Measurements from ENCODE around the gene CD63. TPM values are rescaled to one million over a fixed set of nuclear protein-coding genes. Genes with fewer than 3 reads are reported as not detected.

Gene CD63
- total RNA-seq, 1 experiment from 2014 or later: 879 TPM

- POLR2A ChIA-PET: no interaction called here
- ATAC-seq: no peak; the same call in 1 of the 2 replicates
- no TSS peak for BruUV-seq (replicated peaks)
- in situ Hi-C loops (cut with HindIII; ENCODE audit: low pct_unique_long_range_greater_than_20kb, low sequenced_read_pairs): no loop called here
- no peak for TF ChIP-seq CTCF (IDR thresholded peaks at IDR 0.05)
- TF ChIP-seq, protein P1, sequence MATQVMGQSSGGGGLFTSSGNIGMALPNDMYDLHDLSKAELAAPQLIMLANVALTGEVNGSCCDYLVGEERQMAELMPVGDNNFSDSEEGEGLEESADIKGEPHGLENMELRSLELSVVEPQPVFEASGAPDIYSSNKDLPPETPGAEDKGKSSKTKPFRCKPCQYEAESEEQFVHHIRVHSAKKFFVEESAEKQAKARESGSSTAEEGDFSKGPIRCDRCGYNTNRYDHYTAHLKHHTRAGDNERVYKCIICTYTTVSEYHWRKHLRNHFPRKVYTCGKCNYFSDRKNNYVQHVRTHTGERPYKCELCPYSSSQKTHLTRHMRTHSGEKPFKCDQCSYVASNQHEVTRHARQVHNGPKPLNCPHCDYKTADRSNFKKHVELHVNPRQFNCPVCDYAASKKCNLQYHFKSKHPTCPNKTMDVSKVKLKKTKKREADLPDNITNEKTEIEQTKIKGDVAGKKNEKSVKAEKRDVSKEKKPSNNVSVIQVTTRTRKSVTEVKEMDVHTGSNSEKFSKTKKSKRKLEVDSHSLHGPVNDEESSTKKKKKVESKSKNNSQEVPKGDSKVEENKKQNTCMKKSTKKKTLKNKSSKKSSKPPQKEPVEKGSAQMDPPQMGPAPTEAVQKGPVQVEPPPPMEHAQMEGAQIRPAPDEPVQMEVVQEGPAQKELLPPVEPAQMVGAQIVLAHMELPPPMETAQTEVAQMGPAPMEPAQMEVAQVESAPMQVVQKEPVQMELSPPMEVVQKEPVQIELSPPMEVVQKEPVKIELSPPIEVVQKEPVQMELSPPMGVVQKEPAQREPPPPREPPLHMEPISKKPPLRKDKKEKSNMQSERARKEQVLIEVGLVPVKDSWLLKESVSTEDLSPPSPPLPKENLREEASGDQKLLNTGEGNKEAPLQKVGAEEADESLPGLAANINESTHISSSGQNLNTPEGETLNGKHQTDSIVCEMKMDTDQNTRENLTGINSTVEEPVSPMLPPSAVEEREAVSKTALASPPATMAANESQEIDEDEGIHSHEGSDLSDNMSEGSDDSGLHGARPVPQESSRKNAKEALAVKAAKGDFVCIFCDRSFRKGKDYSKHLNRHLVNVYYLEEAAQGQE (IDR thresholded peaks at IDR 0.05; ENCODE audit: insufficient read depth in 1 of 2, low read depth in 2 of 2, low read length in 1 of 2): no peak
- TF ChIP-seq POLR2AphosphoS5 (IDR thresholded peaks at IDR 0.05; ENCODE audit: low read depth, low read length): no peak
- TF ChIP-seq SIN3A (IDR thresholded peaks at IDR 0.05; ENCODE audit: borderline replicate concordance, insufficient read depth, low read depth, low read length): no peak
- no peak for TF ChIP-seq TCF7L2 (IDR thresholded peaks at IDR 0.05; ENCODE audit: low read depth, low read length)
- intact Hi-C loops (cut with micrococcal nuclease; ENCODE audit: unreplicated experiment): no loop called here
- Histone ChIP-seq H3K36me3 (ENCODE audit: control insufficient read depth, insufficient read depth, low read length) (no peaks in the 10 kb centered on the region), H3K27me3 (ENCODE audit: control insufficient read depth, insufficient read depth, low read length) (no peaks in the 10 kb centered on the region), H3K27ac (ENCODE audit: low read length) (no peak overlapping the region), H3K9me3 (ENCODE audit: control insufficient read depth, insufficient read depth, low read depth, low read length) (no peaks in the 10 kb centered on the region), H3K4me1 (ENCODE audit: control insufficient read depth, insufficient read depth, low read length) (no peaks in the 10 kb centered on the region), H3K4me3 (ENCODE audit: low read depth in 2 of 2, low read length in 2 of 2) (no peak overlapping the region)
- no peak for DNase-seq (ENCODE audit: low read depth, low spot score)
- CTCF ChIA-PET: no interaction called here
These were observed 28.4 kb downstream of the CD63 start for GRCh38 chr12:55700255-55701018.

GRCh38 chr12:55699471-55700055 lies 29.2 kb downstream of the CD63 start:
- Histone ChIP-seq H3K4me1 (ENCODE audit: control insufficient read depth, insufficient read depth, low read length) (no peaks in the 10 kb centered on the region), H3K4me3 (ENCODE audit: low read depth in 2 of 2, low read length in 2 of 2) (no peak overlapping the region), H3K9me3 (ENCODE audit: control insufficient read depth, insufficient read depth, low read depth, low read length) (no peaks in the 10 kb centered on the region), H3K27ac (ENCODE audit: low read length) (no peak overlapping the region), H3K36me3 (ENCODE audit: control insufficient read depth, insufficient read depth, low read length) (no peaks in the 10 kb centered on the region), H3K27me3 (ENCODE audit: control insufficient read depth, insufficient read depth, low read length) (no peaks in the 10 kb centered on the region)
- no peak for TF ChIP-seq TCF7L2 (IDR thresholded peaks at IDR 0.05; ENCODE audit: low read depth, low read length)
- no peak for TF ChIP-seq POLR2AphosphoS5 (IDR thresholded peaks at IDR 0.05; ENCODE audit: low read depth, low read length)
- TF ChIP-seq SIN3A (IDR thresholded peaks at IDR 0.05; ENCODE audit: borderline replicate concordance, insufficient read depth, low read depth, low read length): no peak
- TF ChIP-seq, protein P1 (IDR thresholded peaks at IDR 0.05; ENCODE audit: insufficient read depth in 1 of 2, low read depth in 2 of 2, low read length in 1 of 2): no peak
- TF ChIP-seq CTCF (IDR thresholded peaks at IDR 0.05): no peak
- BruUV-seq (replicated peaks): no TSS peak
- CTCF ChIA-PET: no interaction called here
- POLR2A ChIA-PET: no interaction called here
- DNase-seq (ENCODE audit: low read depth, low spot score) (no peak), ATAC-seq (no peak)
- in situ Hi-C loops (cut with HindIII; ENCODE audit: low pct_unique_long_range_greater_than_20kb, low sequenced_read_pairs): no loop called here
- intact Hi-C loops (cut with micrococcal nuclease; ENCODE audit: unreplicated experiment): no loop called here
